Prostate gland (tissue), 2 donors: ENCODE measurements around the gene CACNA2D1. TPM values are rescaled to one million over a fixed set of nuclear protein-coding genes. Genes with fewer than 3 reads are reported as not detected.

Experiments
- DNase-seq: peaks from one replicate; pipeline ENCODE4 v3.0.0-alpha.2; 2019; ENCODE audit warnings: low spot score
- H3K27ac ChIP-seq, 2 donors: fragments of 200-600 bp; sonication (generic); 2 replicates each; pipeline ENCODE4 v1.5.1; 2017 to 2019
- H3K27me3 ChIP-seq: fragments of 200-600 bp; sonication (generic); replicated peaks from 2 replicates; pipeline ENCODE4 v1.5.1; 2019; ENCODE audit not compliant: insufficient read depth
- H3K36me3 ChIP-seq, 2 donors: fragments of 200-600 bp; sonication (generic); 1 replicate in 1 of 2; 2 replicates in 1 of 2; pipeline versions ENCODE4 v1.5.1 to v1.8.1; 2017 to 2019
- H3K4me1 ChIP-seq: fragments of 200-600 bp; sonication (generic); replicated peaks from 2 replicates; pipeline ENCODE4 v1.5.1; 2019
- H3K4me3 ChIP-seq, 2 donors: fragments of 200-600 bp; sonication (generic); 2 replicates each; pipeline ENCODE4 v1.5.1; 2017 to 2019
- H3K9me3 ChIP-seq: fragments of 200-600 bp; sonication (generic); 2 replicates; pipeline ENCODE4 v1.5.1; 2017
- POLR2A ChIP-seq: fragments of 450-650 bp; IDR thresholded peaks from one replicate; pipeline ENCODE4 v1.6.1; 2016; ENCODE audit warnings: antibody characterized with exemption, mild to moderate bottlenecking
- POLR2AphosphoS5 ChIP-seq: sonication (generic); formaldehyde crosslinking; IDR thresholded peaks from one replicate; pipeline ENCODE4 v1.6.1; 2017; ENCODE audit warnings: antibody characterized with exemption
- WGBS: methylation state at CpG from one replicate; pipeline ENCODE4 v1.1.5; 2018; 5-methylcytosine and 5-hydroxymethylcytosine counted together
- intact Hi-C: fragments of 100-400 bp; cut with DNase I; formaldehyde crosslinking; loops from one replicate; pipeline ENCODE4 v1.14.2; 2022
- total RNA-seq, 2 donors: library from RNA; depleted of rRNA; stranded (reverse); fragments of >200 nt; gene quantifications; one replicate each; pipeline ENCODE4 v1.1.0, GENCODE V29; 2016
- TF ChIP-seq, protein P1 (sequence below), 4 experiments: fragments of 200-600 bp in 2 of 4; fragments of 450-650 bp in 2 of 4; sonication (generic) in 2 of 4; IDR thresholded peaks; 1 replicate in 3 of 4; 2 replicates in 1 of 4; pipeline ENCODE4 v1.5.1; 2016 to 2019; ENCODE audit warnings: antibody characterized with exemption in 4 of 4, mild to moderate bottlenecking in 2 of 4, moderate library complexity in 2 of 4

The CACNA2D1 gene
- total RNA-seq, 2 donors from 2014 or later = 16.9 to 24.4 TPM

DNA sequence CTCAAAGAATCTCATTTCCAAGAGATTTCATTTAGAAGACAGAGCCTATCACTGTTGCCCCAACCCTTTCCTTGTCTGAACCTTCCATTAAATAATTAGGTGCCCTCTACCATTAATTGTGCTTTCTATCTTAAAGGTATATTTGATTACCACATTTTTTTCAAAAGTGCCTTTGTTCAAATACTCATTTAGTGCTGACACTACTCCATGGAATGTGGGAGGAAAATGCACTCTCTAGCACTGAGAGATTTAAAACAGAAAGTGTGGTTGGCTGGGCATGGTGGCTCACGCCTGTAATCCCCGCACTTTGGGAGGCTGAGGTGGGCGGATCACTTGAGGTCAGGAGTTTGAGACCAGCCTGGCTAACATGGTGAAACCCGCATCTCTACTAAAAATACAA lies 119.8 kb downstream of the CACNA2D1 start:
- Histone ChIP-seq H3K36me3 (no peaks in the 10 kb centered on the region), H3K27ac (peak overlapping the region in 1 of 2 donors; percentile 43), H3K4me1 (peaks cover 6% of the 10 kb centered on the region), H3K4me3 (no peak overlapping the region), H3K27me3 (no peaks in the 10 kb centered on the region), H3K9me3 (no peaks in the 10 kb centered on the region)
- intact Hi-C loops = no loop called here
- 96% methylated on average over 4 of the region's 4 CpGs for WGBS
- TF ChIP-seq, protein P1, sequence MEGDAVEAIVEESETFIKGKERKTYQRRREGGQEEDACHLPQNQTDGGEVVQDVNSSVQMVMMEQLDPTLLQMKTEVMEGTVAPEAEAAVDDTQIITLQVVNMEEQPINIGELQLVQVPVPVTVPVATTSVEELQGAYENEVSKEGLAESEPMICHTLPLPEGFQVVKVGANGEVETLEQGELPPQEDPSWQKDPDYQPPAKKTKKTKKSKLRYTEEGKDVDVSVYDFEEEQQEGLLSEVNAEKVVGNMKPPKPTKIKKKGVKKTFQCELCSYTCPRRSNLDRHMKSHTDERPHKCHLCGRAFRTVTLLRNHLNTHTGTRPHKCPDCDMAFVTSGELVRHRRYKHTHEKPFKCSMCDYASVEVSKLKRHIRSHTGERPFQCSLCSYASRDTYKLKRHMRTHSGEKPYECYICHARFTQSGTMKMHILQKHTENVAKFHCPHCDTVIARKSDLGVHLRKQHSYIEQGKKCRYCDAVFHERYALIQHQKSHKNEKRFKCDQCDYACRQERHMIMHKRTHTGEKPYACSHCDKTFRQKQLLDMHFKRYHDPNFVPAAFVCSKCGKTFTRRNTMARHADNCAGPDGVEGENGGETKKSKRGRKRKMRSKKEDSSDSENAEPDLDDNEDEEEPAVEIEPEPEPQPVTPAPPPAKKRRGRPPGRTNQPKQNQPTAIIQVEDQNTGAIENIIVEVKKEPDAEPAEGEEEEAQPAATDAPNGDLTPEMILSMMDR (IDR thresholded peaks at IDR 0.05) = no peak
- TF ChIP-seq POLR2A = no peak
- TF ChIP-seq POLR2AphosphoS5 = no peak
- DNase-seq = no peak

DNA sequence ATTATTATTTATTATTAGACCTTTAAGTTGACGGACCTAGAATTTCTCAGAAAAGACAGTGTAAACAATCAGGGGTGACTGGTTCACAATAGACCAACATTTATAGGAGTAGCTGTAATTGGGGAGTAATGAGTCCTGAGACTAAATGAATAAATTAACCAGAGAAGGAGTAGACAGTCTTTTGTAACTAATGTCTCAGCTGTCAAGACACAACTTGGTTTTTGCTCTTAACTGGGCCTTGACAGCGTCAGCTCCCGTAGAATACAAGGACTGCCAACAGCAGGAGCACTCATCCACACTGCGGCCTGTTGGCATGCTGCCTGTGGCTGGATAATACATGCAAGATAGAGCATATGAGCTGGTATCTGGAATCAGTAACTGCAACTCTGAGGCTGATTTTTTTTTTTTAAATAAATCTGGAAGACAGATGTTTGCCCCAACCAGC lies 123.9 kb downstream of the CACNA2D1 start:
- Histone ChIP-seq H3K27me3 (no peaks in the 10 kb centered on the region), H3K4me1 (peaks cover 6% of the 10 kb centered on the region), H3K27ac (peak overlapping the region in 1 of 2 donors; percentile 7), H3K4me3 (no peak overlapping the region), H3K36me3 (no peaks in the 10 kb centered on the region), H3K9me3 (no peaks in the 10 kb centered on the region)
- peak; percentile 11 for TF ChIP-seq POLR2AphosphoS5
- TF ChIP-seq POLR2A = no peak
- TF ChIP-seq, protein P1 (IDR thresholded peaks at IDR 0.05) = no peak
- WGBS = 10% methylated on average over 4 of the region's 4 CpGs
- intact Hi-C loops = no loop called here
- DNase-seq = peak; percentile 71

DNA sequence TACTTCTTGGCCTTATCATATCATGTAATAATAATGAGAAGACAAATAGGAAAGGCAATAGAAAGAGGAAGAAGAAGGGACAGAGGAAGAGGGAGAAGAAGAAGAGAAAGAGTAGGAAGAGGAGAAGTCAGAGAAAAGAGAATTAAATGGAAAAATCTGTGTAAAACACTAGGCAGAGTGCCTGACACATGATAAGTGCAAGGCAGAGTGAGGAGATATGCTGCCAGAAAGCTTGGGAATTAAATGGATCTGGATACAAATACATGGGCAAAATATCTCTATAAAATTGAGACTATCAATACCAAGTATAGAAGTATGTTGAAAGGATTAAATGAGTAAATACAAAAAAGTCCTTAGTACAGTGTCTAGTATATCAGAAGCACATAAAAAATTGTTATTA lies 124.8 kb downstream of the CACNA2D1 start:
- DNase-seq = no peak
- TF ChIP-seq POLR2AphosphoS5 = no peak
- TF ChIP-seq POLR2A = no peak
- TF ChIP-seq, protein P1 (IDR thresholded peaks at IDR 0.05) = no peak
- intact Hi-C loops = no loop called here
- Histone ChIP-seq H3K4me1 (peaks cover 6% of the 10 kb centered on the region), H3K27ac (no peak overlapping the region), H3K4me3 (no peak overlapping the region), H3K36me3 (no peaks in the 10 kb centered on the region), H3K9me3 (no peaks in the 10 kb centered on the region), H3K27me3 (no peaks in the 10 kb centered on the region)

DNA sequence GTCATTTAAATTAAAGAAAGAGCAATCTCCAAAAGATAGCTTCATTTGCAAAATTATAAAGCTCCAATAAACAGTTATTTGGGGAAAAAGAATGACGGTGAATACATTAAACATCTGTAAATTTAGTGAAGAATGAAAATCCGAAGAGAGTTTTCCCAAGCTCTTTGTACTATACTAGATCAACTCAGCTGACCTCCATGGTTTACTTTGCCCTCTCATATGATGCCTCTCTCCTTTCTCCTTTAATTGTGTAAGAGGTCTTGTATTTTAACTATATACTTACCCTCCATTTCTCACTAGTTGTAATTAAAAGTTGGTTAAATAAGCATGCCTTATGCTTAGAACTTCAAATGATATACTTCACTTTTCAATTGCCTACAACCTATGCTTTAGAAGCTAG lies 125.8 kb downstream of the CACNA2D1 start:
- intact Hi-C loops = no loop called here
- peaks cover 2% of the 10 kb centered on the region for H3K4me1 ChIP-seq
- H3K9me3 ChIP-seq = no peaks in the 10 kb centered on the region
- no peak for DNase-seq
- WGBS = 93% methylated on average over 2 of the region's 2 CpGs
- no peaks in the 10 kb centered on the region for H3K27me3 ChIP-seq
- H3K4me3 ChIP-seq = no peak overlapping the region
- TF ChIP-seq, protein P1 (IDR thresholded peaks at IDR 0.05) = no peak
- no peak for TF ChIP-seq POLR2AphosphoS5
- TF ChIP-seq POLR2A = no peak
- no peaks in the 10 kb centered on the region for H3K36me3 ChIP-seq
- H3K27ac ChIP-seq = no peak overlapping the region

DNA sequence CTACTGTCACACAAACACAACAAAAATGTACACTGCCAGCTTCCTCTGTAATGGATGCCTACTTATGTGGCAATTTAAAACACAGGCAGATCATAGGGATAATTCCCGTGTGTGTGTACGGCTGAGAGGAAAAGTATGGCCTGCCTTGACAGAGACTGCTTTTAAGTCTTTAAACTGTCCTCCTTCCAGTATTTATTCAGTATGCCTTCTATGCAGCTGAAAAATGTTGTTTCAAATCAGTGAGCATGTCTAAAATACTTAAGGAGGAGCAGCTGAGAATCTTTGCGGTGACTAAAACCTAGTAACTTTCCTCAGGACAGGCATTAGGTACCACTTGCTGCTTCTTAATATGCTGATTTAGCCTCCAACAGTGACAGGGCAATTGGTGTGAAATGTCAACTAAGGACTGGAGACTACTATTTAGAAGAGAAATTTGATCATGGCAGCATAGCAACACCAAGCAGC lies 126.3 kb downstream of the CACNA2D1 start:
- H3K36me3 ChIP-seq = no peaks in the 10 kb centered on the region
- no peak overlapping the region for H3K4me3 ChIP-seq
- intact Hi-C loops = no loop called here
- no peak overlapping the region for H3K27ac ChIP-seq
- no peak for TF ChIP-seq POLR2AphosphoS5
- TF ChIP-seq, protein P1 (IDR thresholded peaks at IDR 0.05) = no peak
- no peak for TF ChIP-seq POLR2A
- WGBS = 83% methylated on average over 3 of the region's 3 CpGs
- no peaks in the 10 kb centered on the region for H3K9me3 ChIP-seq
- no peak for DNase-seq
- peaks cover 2% of the 10 kb centered on the region for H3K4me1 ChIP-seq
- no peaks in the 10 kb centered on the region for H3K27me3 ChIP-seq
